GM19193 (cell line): ENCODE results near the gene TMEM212.

ENCODE experiments used
- POLR2A ChIP-seq: IDR thresholded peaks from 4 replicates; pipeline ENCODE4 v1.6.1; 2011; ENCODE audit not compliant: insufficient read depth, insufficient read length; ENCODE audit errors: extremely low read depth

Gene TMEM212

DNA sequence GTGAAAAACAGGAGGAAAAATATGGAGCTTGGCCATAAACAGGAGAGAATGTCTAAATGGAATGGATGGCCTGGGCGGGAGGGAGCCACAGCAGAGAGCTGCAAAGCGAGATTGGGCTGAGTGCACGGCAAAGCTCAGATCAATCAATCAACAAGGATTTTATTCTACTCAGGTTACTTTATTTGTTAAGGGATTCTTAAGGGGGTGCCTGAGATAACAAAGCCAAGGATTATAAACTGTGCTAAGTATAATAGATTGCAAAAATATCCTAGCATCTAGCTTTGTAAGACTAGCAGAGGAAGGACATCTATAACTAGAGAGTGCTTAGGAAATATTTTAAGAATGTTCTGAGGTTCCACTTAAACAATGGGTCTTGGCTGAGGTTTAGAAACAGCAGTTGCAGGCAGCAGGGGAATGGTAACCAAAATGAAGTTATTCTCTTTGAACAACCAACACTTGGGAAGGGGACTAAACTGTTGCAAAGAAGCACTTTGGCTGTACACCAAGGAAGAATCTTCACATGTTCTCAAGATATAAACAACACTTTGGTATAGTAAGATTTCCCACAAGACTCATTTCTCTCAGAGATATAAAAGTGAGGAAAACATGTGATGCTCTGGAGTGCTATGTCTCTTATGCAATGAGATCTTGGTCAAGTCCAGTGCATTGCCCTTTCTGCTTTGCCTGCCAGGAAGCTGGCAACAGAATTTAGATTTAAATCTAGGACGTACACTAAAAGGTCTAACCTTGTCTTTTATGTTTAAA, 35.5 kb downstream of the TMEM212 start:
- no peak for TF ChIP-seq POLR2A

- TF ChIP-seq POLR2A: no peak
These were observed 36.3 kb downstream of the TMEM212 start for GRCh38 chr3:171879472-171879871.

DNA sequence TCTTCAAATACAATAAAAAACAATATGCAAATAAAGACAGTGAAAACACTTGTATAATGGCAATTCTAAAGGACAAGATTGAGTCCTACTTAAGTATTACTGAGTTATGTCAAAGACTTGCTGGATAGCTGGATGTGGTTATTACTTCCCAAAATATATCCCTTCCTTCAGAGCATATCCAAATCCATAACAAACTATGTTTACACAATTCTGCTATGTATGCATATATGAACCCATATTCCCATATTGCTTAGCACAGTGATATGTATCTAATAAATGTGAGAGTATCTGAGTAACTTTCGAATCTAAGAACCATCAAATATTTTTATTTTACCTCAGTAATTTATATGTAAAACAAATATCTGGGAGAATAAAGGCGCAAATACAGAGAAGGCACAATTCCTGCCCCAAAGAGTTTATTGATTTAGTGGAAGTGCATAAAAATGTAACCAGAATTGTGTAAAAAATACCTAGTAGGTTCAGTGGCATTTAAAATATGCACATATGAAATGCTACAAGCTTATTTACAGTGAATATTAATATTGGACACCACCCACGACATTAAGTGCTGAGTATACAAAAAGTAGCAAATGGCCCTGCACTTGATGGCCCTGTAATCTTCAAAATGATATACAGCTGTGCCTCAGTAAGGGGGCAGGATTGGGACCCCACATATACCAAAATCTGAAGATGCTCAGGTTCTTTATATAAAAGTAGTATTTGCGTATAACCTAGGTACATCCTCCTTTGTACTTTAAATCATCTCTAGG, 37.1 kb downstream of the TMEM212 start:
- TF ChIP-seq POLR2A: no peak

DNA sequence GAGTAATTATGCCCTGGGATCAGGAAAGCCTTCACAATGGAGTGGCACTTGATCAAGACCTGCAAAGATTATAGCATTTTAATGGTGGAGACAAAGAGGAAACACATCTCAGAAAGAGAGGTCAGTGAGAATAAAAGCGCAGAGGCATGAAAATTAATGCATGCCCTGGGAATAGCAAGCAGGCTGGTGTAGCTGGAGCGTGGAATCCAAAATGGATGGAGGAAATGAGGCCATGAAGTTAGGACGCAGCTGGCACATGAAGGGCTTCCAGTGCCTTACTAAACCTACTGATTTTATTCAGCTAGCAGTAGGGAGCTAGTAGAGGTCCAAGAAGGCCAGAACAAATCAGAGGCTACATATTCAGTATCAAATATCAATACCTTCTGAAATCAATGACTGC, 38.1 kb downstream of the TMEM212 start:
- no peak for TF ChIP-seq POLR2A

- TF ChIP-seq POLR2A: no peak
These were observed 40.2 kb downstream of the TMEM212 start for GRCh38 chr3:171883257-171883892.

GRCh38 chr3:171883893-171884279, 40.7 kb downstream of the TMEM212 start:
- TF ChIP-seq POLR2A: no peak

DNA sequence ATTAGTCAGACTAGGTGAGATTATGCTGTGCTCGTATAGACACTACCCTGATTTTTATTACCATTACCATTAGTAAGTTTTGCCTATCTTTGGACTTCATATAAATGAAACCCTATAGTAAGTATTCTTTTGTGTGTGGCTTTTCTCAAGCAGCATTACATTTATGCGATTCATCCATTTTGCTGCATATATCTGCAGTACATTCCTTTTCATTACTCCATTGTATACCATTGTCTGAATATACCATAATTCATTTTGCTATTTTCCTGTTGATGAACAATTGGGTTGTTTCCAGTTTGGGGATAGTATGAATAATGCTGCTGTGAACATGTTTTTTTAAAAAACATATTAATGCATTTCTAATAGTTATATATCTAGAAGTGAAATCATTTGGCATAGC, 45.3 kb downstream of the TMEM212 start:
- no peak for TF ChIP-seq POLR2A

GRCh38 chr3:171890398-171890797, 47.2 kb downstream of the TMEM212 start:
- no peak for TF ChIP-seq POLR2A

DNA sequence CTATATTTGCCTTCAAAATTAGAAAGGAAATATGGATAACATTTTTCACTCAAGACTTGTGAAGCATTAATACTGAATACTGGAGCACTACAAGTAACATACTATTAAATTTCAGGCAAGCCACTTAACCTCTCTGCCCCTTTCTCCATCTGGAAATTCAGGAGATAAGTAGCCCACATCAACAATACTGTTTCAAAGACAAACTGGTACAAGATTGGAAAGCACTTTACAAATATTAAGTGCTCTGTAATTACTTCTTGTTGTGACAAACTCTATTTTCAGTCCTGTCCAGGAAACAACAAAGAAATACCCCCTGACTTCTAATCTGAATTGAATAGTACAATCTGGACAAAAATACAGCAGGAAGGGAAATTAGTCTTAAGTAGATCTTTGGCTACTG, 49.3 kb downstream of the TMEM212 start:
- no peak for TF ChIP-seq POLR2A

- no peak for TF ChIP-seq POLR2A
These were observed 52.1 kb downstream of the TMEM212 start for GRCh38 chr3:171895291-171895690.

DNA sequence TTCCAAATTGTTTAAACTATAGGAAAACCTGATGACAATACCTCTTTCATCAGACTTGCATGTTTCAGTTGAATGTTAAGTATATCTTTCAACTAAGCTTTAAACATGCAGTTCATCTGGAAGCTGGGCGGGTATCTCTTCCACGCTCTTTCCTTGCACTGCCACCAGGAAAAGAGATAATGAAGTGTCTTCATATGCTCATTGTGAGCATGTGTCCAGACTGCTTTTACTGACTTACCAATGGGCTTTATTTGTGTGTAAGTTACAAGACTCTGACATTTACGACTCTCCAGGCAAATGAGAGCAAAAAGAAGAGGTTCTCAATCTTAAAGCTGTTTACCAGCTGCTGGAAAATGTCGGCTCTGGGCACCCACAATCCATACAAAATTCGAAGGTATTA, 52.8 kb downstream of the TMEM212 start:
- no peak for TF ChIP-seq POLR2A

DNA sequence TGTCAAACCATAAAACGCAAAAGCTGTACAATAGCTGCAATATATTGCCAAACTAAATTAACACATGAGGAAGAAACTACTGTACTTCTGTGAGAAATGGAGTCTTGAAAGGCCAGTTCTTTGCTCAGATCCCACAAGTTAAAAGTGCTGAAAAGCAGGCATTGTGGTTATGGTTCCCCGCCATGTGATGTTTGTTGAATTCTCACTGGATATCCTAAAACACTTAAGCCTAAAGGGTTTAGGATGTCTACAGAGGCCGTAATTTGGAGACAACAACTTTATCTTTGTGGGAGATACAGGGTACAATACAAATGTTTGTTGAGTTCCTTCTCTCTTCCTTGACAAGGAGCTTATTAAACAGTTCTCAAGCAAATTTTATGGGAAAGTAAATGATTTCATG, 53.2 kb downstream of the TMEM212 start:
- TF ChIP-seq POLR2A: no peak

DNA sequence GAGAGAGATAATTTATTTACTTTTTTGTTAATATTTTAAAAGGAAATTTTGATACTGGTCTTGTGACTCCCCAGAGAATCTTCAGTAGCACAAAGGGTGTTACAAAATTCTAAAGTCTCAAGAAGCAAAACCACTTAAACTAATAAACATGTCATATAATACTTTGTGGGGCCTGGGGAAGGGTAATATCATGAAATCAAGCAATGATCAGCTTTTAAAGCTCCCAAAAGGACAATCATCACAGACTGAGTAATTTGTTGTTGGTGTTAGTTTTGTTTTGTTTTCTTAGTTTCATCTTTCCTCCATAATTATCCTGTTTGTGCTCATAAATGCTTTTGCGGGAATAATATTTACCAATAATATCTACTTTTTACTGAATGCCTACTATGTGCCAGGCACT, 55.0 kb downstream of the TMEM212 start:
- no peak for TF ChIP-seq POLR2A

GRCh38 chr3:171900446-171900845, 57.3 kb downstream of the TMEM212 start:
- no peak for TF ChIP-seq POLR2A

GRCh38 chr3:171901615-171902312, 58.6 kb downstream of the TMEM212 start:
- no peak for TF ChIP-seq POLR2A
